Measurements from ENCODE around the gene PKP1. TPM values are rescaled to one million over a fixed set of nuclear protein-coding genes. Genes with fewer than 3 reads are reported as not detected.

PKP1 gene
- total and polyA plus RNA-seq, 2 experiments from 2014 or later: 0.19 to 0.83 TPM

GRCh38 chr1:201298396-201299381 is 15.4 kb downstream of the PKP1 start (continued):
- TF ChIP-seq CTCF (conservative IDR thresholded peaks at IDR 0.05; ENCODE audit: low read depth in 2 of 2) (no peak), ZNF462 (CRISPR knock-in tag; IDR thresholded peaks at IDR 0.05) (no peak)

GRCh38 chr1:201299968-201300367 is 16.7 kb downstream of the PKP1 start:
- no peak overlapping the region for H3K27ac Mint-ChIP-seq
- Histone ChIP-seq H3K36me3 (ENCODE audit: insufficient read depth) (no peaks in the 10 kb centered on the region), H2AFZ (no peak overlapping the region), H3K4me3 (no peak overlapping the region), H3K27ac (ENCODE audit: low read depth) (no peak overlapping the region), H3K79me2 (replicated peaks; ENCODE audit: insufficient read depth) (no peaks in the 10 kb centered on the region), H3F3A (replicated peaks; ENCODE audit: low read depth) (no peaks in the 10 kb centered on the region), H3K4me2 (no peak overlapping the region), H3K9me2 (ENCODE audit: insufficient read depth) (no peaks in the 10 kb centered on the region), H3K27me3 (ENCODE audit: insufficient read depth) (no peaks in the 10 kb centered on the region), H4K20me1 (replicated peaks; ENCODE audit: insufficient read depth) (no peaks in the 10 kb centered on the region), H3K4me1 (ENCODE audit: insufficient read depth) (no peaks in the 10 kb centered on the region)
- H3K4me1 Mint-ChIP-seq: peaks cover 8% of the 10 kb centered on the region; the same call in 2 of the 3 replicates
- no peaks in the 10 kb centered on the region for H3K36me3 Mint-ChIP-seq (ENCODE audit: low read depth)
- no peaks in the 10 kb centered on the region for H3K9me3 Mint-ChIP-seq
- DNase-seq (ENCODE audit: low spot score) (no peak), ATAC-seq (no peak)
- no peak overlapping the region for H3K4me3 Mint-ChIP-seq
- peaks cover 12% of the 10 kb centered on the region for H3K27me3 Mint-ChIP-seq (ENCODE audit: insufficient read depth, low read depth, poor library complexity)
- TF ChIP-seq ZNF462 (CRISPR knock-in tag; IDR thresholded peaks at IDR 0.05) (no peak), EZH2phosphoT487 (IDR thresholded peaks at IDR 0.05; ENCODE audit: unreplicated experiment) (no peak)
